Ovary (tissue), 9 donors: ENCODE results near the gene SV2C. TPM values are rescaled to one million over a fixed set of nuclear protein-coding genes. Genes with fewer than 3 reads are reported as not detected.

Source experiments
- DNase-seq, 5 donors: peaks; one replicate each; pipeline ENCODE4 v3.0.0-alpha.2; 2019 to 2020
- H3K27ac ChIP-seq, 2 donors: fragments of 200-600 bp; one replicate each; pipeline versions ENCODE4 v1.5.1 to v1.8.0; 2019 to 2022
- H3K27me3 ChIP-seq: fragments of 200-600 bp; one replicate; pipeline ENCODE4 v1.8.0; 2022
- H3K36me3 ChIP-seq: fragments of 200-600 bp; sonication (generic); one replicate; pipeline ENCODE4 v1.5.1; 2019
- H3K4me1 ChIP-seq: one replicate; pipeline ENCODE4 v1.8.1; 2013; ENCODE audit warnings: mild to moderate bottlenecking, moderate library complexity; ENCODE audit not compliant: insufficient read depth
- H3K4me3 ChIP-seq: fragments of 200-600 bp; sonication (generic); one replicate; pipeline ENCODE4 v1.5.1; 2017
- H3K9me3 ChIP-seq, 2 donors: fragments of 200-600 bp in 1 of 2; sonication (generic) in 1 of 2; one replicate each; pipeline versions ENCODE4 v1.5.1 to v1.8.1; 2013 to 2019; ENCODE audit warnings: mild to moderate bottlenecking in 1 of 2, moderate library complexity in 1 of 2
- CTCF ChIP-seq, 3 donors: fragments of 450-650 bp in 2 of 3; fragments of 200-600 bp in 1 of 3; IDR thresholded peaks; one replicate each; pipeline versions ENCODE4 v1.5.1 to v1.8.0; 2016 to 2022; ENCODE audit warnings: antibody characterized with exemption in 3 of 3, mild to moderate bottlenecking in 1 of 3
- EP300 ChIP-seq: sonication (generic); formaldehyde crosslinking; IDR thresholded peaks from one replicate; pipeline ENCODE4 v1.6.1; 2017; ENCODE audit warnings: antibody characterized with exemption
- POLR2A ChIP-seq: fragments of 450-650 bp; IDR thresholded peaks from one replicate; pipeline ENCODE4 v1.6.1; 2017; ENCODE audit warnings: antibody characterized with exemption, mild to moderate bottlenecking, moderate library complexity
- WGBS, 3 donors: extraction: QIAGEN DNeasy Blood & Tissue Kit in 1 of 3; methylation state at CpG; one replicate each; pipeline versions ENCODE4 v1.1.5 to v1.1.7; 2013 to 2017; 5-methylcytosine and 5-hydroxymethylcytosine counted together
- intact Hi-C, 4 donors: fragments of 100-400 bp; cut with DNase I; formaldehyde crosslinking; loops; one replicate each; pipeline versions ENCODE4 v1.11.0 to v1.15.1; 2022 to 2023
- polyA plus RNA-seq, 2 donors: library from polyadenylated mRNA; stranded (reverse); fragments of 200-250 nt in 1 of 2; fragments of 350-450 nt in 1 of 2; fragmentation: Illumina TruSeq in 1 of 2; extraction: RNeasy Lipid Tissue Mini Kit (QIAGEN cat#74804) in 1 of 2; gene quantifications; one replicate each; pipeline ENCODE4 v1.2.3, GENCODE V29; 2013 to 2014
- total RNA-seq, 7 donors: library from RNA; depleted of rRNA in 2 of 7; stranded (reverse); fragments of >200 nt in 2 of 7; fragmentation: NEBNext Ultra II Directional in 3 of 7; extraction: Animal tissue kit (Norgen Biotek cat#: 25700) in 3 of 7; gene quantifications; one replicate each; pipeline versions ENCODE4 v1.1.0 to v1.2.4, GENCODE V29; 2016 to 2023
- donor health status: DM: no; HTN: no; CAD: no; lungs with moderate emphysema.
- donor health status: DM: no; HTN: no; CAD: no.
- donor health status: Bipolar disorder and iron deficiency.
- donor health status: DM: yes; HTN: yes; CAD: no.
- donor health status: DM: no; HTN: no; CAD: no.
- donor health status: DM: yes; HTN: yes; CAD: no.

Gene SV2C
- total and polyA plus RNA-seq, 9 donors, result 0.10 to 1.3 (median 0.51) TPM

- no peak for TF ChIP-seq CTCF (IDR thresholded peaks at IDR 0.05)
- no peak for TF ChIP-seq POLR2A
- no peak for TF ChIP-seq EP300
- 56 to 75% (median 69%) methylated on average over 7 of the region's 7 CpGs for WGBS, 3 donors
- no peaks in the 10 kb centered on the region for H3K9me3 ChIP-seq
- no peaks in the 10 kb centered on the region for H3K4me1 ChIP-seq
- no peaks in the 10 kb centered on the region for H3K27me3 ChIP-seq
- intact Hi-C loops, result no loop called here
- H3K27ac ChIP-seq, result no peak overlapping the region
- no peak overlapping the region for H3K4me3 ChIP-seq
- no peak for DNase-seq
- no peaks in the 10 kb centered on the region for H3K36me3 ChIP-seq
Observed at GRCh38 chr5:76111477-76112174, 28.4 kb downstream of the SV2C start.

GRCh38 chr5:76113103-76113502, 29.9 kb downstream of the SV2C start:
- no peaks in the 10 kb centered on the region for H3K36me3 ChIP-seq
- no peak overlapping the region for H3K4me3 ChIP-seq
- DNase-seq, result no peak
- intact Hi-C loops, result no loop called here
- H3K27me3 ChIP-seq, result no peaks in the 10 kb centered on the region
- no peaks in the 10 kb centered on the region for H3K4me1 ChIP-seq
- 87 to 91% (median 88%) methylated on average over 4 of the region's 4 CpGs for WGBS, 3 donors
- TF ChIP-seq CTCF (IDR thresholded peaks at IDR 0.05), result no peak
- no peak for TF ChIP-seq POLR2A
- no peak for TF ChIP-seq EP300
- H3K27ac ChIP-seq, result no peak overlapping the region
- H3K9me3 ChIP-seq, result no peaks in the 10 kb centered on the region

GRCh38 chr5:76114179-76114851, 31.1 kb downstream of the SV2C start:
- no peak for DNase-seq
- 5 to 8% (median 7%) methylated on average over 5 of the region's 5 CpGs for WGBS, 3 donors

GRCh38 chr5:76125346-76125745, 42.2 kb downstream of the SV2C start:
- intact Hi-C loops, result no loop called here
- no peak for DNase-seq
- H3K9me3 ChIP-seq, result no peaks in the 10 kb centered on the region
- TF ChIP-seq EP300 (no peak), POLR2A (no peak)
- no peaks in the 10 kb centered on the region for H3K36me3 ChIP-seq
- H3K4me1 ChIP-seq, result no peaks in the 10 kb centered on the region
- no peak overlapping the region for H3K4me3 ChIP-seq
- H3K27ac ChIP-seq, result no peak overlapping the region
- no peaks in the 10 kb centered on the region for H3K27me3 ChIP-seq

More at GRCh38 chr5:76114179-76114851, 31.1 kb downstream of the SV2C start:
- Histone ChIP-seq H3K9me3 (no peaks in the 10 kb centered on the region), H3K4me1 (no peaks in the 10 kb centered on the region), H3K4me3 (no peak overlapping the region), H3K27ac (no peak overlapping the region), H3K36me3 (no peaks in the 10 kb centered on the region), H3K27me3 (no peaks in the 10 kb centered on the region)
- intact Hi-C loops, result no loop called here
- no peak for TF ChIP-seq EP300
- no peak for TF ChIP-seq POLR2A
- TF ChIP-seq CTCF (IDR thresholded peaks at IDR 0.05), result no peak

- 86 to 88% (median 87%) methylated on average over 3 of the region's 3 CpGs for WGBS, 3 donors
- H3K4me3 ChIP-seq, result no peak overlapping the region
- no peaks in the 10 kb centered on the region for H3K9me3 ChIP-seq
- no peaks in the 10 kb centered on the region for H3K36me3 ChIP-seq
- no peak for TF ChIP-seq EP300
- no peak for TF ChIP-seq POLR2A
- no peak for TF ChIP-seq CTCF (IDR thresholded peaks at IDR 0.05)
- intact Hi-C loops, result no loop called here
- no peak overlapping the region for H3K27ac ChIP-seq
- no peaks in the 10 kb centered on the region for H3K27me3 ChIP-seq
- DNase-seq, result no peak
- H3K4me1 ChIP-seq, result no peaks in the 10 kb centered on the region
Observed at GRCh38 chr5:76125888-76126287, 42.7 kb downstream of the SV2C start.
